Endothelial cell of hepatic sinusoid (primary cell): ENCODE measurements around the gene DPRX.
"Not testable (repeated sequence)": the region's sequence is repeated elsewhere in the genome, so short reads cannot be mapped to it uniquely, and the experiment has no call there.

Source experiments
- in situ Hi-C: cut with HindIII; loops from 2 replicates; pipeline ENCODE4 v1.10.0; 2017; ENCODE audit warnings: low sequenced_read_pairs

Gene DPRX

DNA sequence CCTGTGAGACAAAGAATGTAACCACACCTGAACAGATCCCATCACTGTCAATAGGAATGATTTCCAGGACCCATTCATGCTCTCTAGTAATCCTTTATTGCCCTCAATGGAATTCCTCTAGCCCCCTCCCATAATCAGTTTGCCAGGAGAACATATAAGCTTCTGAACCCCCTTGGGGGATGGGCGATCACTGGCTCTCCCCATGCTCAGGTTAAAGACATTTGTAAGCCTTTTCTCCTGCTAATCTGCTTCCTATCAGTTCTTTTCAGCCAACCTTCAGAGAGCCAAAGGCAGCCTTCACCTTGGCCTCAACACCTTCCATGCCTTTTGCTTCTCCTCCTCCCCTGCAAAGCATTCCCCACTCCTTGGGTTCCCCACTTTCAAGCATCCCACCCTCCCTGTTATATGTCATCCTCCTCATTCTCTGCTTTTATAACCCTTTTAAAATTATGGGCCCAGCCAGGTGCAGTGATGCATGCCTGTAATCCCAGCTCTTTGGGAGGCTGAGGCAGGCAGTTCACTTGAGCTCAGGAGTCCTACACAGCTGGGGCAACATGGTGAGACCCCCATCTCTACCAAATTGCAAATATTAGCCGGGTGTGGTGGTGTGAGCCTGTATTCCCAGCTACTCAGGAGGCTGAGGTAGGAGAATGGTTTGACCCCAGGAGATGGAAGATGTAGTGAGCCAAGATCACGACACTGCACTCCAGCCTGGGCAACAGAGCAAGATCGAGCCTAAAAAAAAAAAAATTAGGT is 12.4 kb downstream of the DPRX start:
- in situ Hi-C loops, result no loop called here

- in situ Hi-C loops, result no loop called here
Measured at GRCh38 chr19:53646144-53646543, 14.3 kb downstream of the DPRX start.

DNA sequence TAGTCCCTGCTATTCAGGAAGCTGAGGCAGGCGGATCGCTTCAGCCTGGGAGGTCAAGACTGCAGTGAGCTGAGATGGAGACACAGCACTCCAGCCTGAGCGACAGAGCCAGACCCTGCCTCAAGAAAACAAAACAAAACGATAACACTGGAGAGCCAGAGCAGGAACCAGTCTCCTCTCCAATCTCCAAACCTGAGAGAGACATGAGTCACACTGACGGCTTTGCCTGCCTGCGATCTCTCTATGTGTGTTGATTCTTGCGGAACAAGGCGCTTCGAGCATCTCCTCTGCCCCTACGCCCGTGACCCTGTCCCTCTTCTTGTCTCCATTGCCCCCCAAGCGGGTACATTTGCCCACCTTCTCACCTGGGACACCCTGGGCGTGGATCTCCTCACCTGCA is 15.6 kb downstream of the DPRX start:
- in situ Hi-C loops, result no loop called here

GRCh38 chr19:53647792-53648191 is 16.0 kb downstream of the DPRX start:
- in situ Hi-C loops, result no loop called here

DNA sequence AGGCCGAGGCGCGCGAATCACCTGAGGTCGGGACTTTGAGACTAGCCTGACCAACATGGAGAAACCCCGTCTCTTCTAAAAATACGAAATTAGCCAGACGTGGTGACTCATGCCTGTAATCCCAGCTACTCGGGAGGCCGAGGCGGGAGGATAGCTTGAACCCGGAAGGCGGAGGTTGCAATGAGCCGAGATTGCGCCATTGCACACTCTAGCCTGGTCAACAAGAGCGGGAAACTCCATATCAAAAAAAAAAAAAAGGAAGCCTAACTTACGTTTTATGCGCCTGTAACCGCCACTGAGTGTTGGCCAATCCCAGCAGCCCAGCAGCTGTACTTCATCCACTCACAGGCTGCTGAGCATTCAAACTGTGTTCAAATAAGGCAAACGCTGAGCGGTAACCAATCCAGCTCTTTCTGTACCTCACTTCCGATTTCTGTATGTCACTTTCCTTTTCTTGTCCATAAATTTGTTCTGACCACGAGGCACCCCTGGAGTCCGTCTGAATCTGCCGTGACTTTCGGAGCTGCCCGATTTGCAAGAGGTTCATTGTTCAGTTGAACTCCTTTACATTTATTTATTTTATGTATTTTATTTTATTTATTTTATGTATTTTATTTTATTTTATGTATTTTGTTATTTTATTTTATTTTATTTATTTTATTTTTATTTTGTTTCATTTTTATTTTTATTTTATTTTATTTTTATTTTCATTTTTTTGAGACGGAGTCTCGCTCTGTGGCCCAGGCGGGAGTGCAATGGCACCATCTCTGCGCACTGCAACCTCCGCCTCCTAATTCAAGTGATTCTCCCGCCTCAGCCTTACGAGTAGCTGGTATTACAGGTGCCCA is 18.2 kb downstream of the DPRX start:
- in situ Hi-C loops, result no loop called here

DNA sequence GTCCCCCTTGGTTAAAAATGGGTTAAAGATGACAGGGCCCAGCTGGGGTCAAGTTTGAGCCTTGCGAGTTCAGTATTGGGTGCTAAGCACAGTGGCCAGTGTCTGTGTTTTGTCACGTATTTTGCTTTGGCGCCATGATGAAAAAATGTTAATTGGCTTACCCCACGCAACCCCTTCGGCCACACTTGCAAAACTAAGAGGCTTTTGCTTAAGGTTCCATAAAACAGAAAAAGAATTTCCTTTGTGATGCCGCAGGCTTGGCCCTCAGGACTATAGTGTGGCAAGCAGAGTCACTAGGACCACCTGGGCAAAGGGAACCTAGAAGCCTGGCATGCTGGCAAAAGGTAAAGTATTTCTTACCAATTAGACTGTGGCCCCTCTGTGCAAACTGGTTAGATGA is 20.7 kb downstream of the DPRX start:
- in situ Hi-C loops, result no loop called here

DNA sequence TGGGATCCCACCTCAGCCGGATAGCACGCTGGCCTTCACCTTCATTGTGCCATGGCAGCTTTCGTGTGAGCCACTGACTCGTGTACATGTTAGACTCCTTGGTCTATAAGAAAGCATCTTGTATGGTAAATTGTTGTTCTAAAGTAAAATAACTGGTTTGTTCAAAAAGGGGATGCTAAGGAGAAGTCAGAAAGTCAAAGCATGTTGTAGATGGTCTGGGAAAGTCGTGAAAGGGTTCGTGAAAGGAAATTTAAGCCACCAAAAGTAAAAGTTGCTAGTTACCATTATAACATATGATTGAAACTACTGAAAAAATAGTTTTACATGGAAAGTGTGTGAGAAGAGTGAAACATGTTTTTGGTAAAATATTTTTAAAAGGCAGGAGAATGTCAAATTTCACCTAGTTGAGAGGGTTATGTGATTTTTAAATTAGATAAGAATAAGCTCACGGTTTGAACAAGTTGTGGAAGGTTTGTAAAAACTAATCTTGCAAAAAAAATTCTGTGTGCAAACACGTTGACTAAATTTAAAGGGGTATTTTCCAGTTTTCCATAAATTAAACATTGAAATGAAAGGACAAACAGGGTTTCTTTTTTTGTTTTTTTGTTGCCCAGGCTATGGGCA is 23.4 kb downstream of the DPRX start:
- in situ Hi-C loops, result no loop called here

- in situ Hi-C loops, result no loop called here
Measured at GRCh38 chr19:53657330-53657729, 25.5 kb downstream of the DPRX start.

DNA sequence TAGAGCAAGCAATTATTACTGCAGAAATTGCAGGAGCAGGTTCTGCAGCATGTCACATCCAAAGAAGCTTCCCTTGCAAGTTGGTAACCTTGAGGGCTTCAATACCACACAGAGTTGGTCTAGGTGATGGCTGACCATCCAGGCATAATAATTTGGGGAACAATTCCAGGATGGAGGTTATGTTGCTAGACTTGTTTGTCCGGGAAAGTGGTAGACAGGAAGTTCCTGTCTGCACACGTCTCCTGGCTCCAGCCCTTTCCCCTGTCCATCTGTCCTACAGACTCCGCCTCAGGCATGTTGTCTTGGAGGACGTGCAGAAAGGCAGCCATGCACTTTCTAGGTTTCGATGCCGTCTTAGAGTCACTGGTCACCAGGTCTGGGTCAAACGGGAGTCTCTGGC is 26.0 kb downstream of the DPRX start:
- in situ Hi-C loops, result no loop called here

DNA sequence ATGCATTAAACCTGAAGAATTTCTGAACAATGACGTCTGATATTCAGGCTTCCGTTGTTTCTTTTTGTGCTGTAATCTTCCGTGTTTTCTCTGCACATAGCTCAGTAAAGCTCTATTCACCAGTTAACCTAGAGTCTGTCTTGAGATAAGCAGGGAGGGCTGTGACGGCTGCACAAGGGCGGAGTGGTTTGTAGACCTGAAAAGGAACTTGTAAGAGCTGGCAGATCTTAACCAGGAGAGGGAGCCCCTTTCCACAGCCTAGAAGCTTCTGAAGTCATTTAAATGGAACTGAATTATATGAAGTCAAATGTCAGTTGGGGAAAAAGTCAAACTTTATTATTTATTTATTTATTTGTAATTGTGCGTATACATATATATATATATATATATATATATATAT is 27.5 kb downstream of the DPRX start:
- in situ Hi-C loops, result no loop called here

DNA sequence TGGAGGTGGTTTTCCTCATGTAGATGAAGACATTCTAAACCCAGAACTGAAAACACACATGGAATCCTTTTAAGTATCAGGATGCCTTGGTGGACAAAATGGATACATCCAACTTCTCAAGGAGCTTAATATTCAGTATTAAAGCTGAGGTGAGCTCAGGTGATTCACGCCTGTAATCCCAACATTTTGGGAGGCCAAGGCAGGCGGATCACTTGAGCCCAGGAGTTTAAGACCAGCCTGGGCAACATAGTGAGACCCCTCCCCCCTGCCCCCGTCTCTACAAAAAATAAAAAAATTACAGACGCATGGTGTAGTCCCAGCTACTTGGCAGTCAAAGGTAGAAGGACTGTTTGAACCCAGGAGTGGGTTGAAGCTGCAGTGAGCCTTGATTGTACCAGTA is 28.8 kb downstream of the DPRX start:
- in situ Hi-C loops, result no loop called here

DNA sequence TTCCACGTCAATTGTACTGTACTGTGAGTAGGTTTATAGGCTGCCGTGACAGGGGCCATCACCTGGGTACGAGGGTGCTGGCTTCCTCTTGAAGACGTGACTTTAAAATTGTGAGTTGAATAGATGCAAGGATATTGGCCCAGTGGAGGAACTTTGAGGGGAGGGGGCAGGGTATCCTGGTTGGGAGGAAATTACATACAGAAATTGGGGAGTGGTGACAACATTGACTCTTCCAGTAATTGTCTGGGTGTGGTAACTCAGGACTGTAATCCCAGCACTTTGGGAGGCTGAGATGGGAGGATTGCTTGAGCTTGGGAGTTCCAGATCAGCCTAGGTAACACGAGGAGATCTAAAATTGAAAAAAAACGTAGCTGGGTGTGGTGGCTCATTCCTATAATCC is 30.4 kb downstream of the DPRX start:
- in situ Hi-C loops, result no loop called here

DNA sequence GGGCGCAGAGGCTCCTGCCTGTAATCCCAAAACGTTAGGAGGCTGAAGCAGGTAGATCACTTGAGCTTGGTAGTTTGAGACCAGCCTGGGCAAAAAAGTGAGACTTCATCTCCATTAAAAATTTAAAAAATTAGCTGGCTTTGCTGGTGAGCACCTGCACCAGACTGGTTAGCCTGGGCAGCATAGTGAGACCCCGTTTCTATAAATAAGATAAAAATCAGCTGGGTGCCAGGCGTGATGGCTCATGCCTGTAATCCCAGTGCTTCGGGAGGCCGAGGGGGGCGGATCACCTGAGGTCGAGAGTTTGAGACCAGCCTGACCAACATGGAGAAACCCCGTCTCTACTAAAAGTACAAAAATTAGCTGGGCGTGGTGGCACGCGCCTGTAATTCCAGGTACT is 32.4 kb downstream of the DPRX start:
- in situ Hi-C loops, result no loop called here

- in situ Hi-C loops, result no loop called here
Measured at GRCh38 chr19:53664760-53665159, 33.0 kb downstream of the DPRX start.

DNA sequence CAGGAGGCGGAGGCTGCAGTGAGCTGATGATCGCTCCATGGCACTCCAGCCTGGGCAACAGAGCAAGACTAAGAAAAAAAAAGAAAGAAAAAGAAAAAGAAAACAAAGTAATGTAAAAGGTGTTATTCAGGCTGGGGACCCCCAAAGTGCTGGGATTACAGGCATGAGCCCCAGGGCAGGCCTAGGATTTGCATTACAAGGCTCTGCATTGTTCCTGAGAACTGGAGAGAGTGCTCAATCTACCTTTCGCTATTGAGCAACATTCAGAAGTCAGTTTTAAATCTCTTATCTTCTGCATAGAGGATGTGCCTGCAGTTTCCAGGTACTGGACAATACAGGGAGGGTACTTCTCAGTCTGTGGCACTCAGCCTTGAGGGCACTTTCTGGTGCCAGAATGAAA is 34.5 kb downstream of the DPRX start:
- in situ Hi-C loops, result not testable (repeated sequence)

- in situ Hi-C loops, result not testable (repeated sequence)
Measured at GRCh38 chr19:53668804-53669203, 37.0 kb downstream of the DPRX start.

GRCh38 chr19:53670345-53670744 is 38.5 kb downstream of the DPRX start:
- in situ Hi-C loops, result no loop called here

DNA sequence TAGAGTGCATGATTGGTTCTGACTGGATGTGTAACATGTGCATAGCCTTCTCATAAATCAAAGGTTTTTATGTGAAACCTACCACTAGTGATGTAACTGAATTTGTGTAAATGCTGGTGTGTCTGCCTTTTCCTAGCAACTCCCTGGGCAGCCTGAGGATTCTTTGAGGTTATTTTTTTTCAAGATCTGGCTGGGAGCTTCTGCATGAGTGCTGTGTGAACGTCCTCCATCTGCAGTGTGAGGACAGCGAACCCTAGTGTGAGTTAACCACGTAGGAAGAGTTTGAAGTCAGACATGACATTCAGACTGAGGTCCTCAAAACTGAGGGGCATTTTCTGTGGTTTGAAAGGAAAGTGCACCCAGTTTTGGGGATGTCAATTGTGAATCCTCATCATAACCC is 39.9 kb downstream of the DPRX start:
- in situ Hi-C loops, result no loop called here
